Measurements from ENCODE around the gene ZBTB20. TPM values are rescaled to one million over a fixed set of nuclear protein-coding genes. Genes with fewer than 3 reads are reported as not detected.

ZBTB20 gene
- total RNA-seq, 2 experiments from 2014 or later = 5.1 to 5.3 TPM

GRCh38 chr3:115139072-115139471, 8.0 kb downstream of the ZBTB20 start:
- TF ChIP-seq, protein P1, sequence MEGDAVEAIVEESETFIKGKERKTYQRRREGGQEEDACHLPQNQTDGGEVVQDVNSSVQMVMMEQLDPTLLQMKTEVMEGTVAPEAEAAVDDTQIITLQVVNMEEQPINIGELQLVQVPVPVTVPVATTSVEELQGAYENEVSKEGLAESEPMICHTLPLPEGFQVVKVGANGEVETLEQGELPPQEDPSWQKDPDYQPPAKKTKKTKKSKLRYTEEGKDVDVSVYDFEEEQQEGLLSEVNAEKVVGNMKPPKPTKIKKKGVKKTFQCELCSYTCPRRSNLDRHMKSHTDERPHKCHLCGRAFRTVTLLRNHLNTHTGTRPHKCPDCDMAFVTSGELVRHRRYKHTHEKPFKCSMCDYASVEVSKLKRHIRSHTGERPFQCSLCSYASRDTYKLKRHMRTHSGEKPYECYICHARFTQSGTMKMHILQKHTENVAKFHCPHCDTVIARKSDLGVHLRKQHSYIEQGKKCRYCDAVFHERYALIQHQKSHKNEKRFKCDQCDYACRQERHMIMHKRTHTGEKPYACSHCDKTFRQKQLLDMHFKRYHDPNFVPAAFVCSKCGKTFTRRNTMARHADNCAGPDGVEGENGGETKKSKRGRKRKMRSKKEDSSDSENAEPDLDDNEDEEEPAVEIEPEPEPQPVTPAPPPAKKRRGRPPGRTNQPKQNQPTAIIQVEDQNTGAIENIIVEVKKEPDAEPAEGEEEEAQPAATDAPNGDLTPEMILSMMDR (IDR thresholded peaks at IDR 0.05) = no peak
- Mint-ChIP-seq H3K27ac (no peak overlapping the region), H3K9me3 (no peaks in the 10 kb centered on the region), H3K36me3 (ENCODE audit: low read depth) (peaks cover 3% of the 10 kb centered on the region), H3K27me3 (no peaks in the 10 kb centered on the region), H3K4me1 (ENCODE audit: low read depth) (peaks cover 33% of the 10 kb centered on the region), H3K4me3 (no peak overlapping the region)
- ATAC-seq (peak; percentile 56), DNase-seq (no peak)
- ChIA-PET CTCF (interaction anchor here (0.8 kb wide), 1 partner anchor 47 kb away, joined by 3 read pairs; no protein-coding TSS in a partner anchor), POLR2A (no interaction called here)
- intact Hi-C loops (cut with micrococcal nuclease) = no loop called here

DNA sequence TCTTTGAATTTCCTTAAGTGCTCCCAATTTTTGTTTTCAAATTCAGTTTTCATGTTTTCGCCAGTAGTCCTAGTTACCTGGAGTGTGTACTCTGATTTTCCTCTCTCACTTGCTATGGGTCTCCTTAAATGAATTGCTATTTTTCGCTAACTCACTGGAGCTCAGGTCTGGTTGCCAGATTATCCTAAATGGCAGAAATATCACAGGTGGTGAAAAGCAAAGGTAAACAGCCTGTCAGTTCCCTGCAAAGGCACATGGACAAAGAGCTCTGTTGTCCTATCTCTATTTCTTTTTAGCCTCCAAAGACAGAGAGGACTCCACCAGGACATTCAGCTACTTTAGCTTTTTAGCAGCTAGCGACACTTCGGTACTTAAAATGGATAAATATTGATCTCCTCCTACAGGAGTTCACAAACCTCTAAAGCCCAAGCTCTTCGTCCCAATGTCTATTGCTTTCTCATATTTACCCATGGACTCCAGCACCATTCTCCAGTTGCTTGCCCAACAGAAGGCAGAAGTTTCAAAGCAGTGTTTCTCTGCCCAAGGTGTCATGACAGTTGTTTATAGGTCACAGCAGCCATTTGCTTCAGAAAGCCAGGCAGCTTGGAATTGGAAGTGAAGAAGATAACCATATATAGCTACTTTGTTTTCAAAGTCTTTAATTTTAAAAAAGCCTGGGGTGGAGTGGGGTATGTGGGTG, 12.3 kb downstream of the ZBTB20 start:
- Mint-ChIP-seq H3K36me3 (ENCODE audit: low read depth) (no peaks in the 10 kb centered on the region), H3K27me3 (no peaks in the 10 kb centered on the region), H3K27ac (no peak overlapping the region), H3K4me1 (ENCODE audit: low read depth) (peaks cover 11% of the 10 kb centered on the region), H3K4me3 (no peak overlapping the region), H3K9me3 (no peaks in the 10 kb centered on the region)
- intact Hi-C loops (cut with micrococcal nuclease) = no loop called here
- ChIA-PET CTCF (interaction anchor here (1.1 to 1.5 kb wide), 3 partner anchors 12 to 29 kb away, joined by 3 to 4 read pairs (median 3); no protein-coding TSS in a partner anchor), POLR2A (interaction anchor here (1.1 kb wide), 1 partner anchor 12 kb away, joined by 5 read pairs; no protein-coding TSS in a partner anchor)
- ATAC-seq (no peak), DNase-seq (no peak)
- TF ChIP-seq, protein P1 (IDR thresholded peaks at IDR 0.05) = no peak

DNA sequence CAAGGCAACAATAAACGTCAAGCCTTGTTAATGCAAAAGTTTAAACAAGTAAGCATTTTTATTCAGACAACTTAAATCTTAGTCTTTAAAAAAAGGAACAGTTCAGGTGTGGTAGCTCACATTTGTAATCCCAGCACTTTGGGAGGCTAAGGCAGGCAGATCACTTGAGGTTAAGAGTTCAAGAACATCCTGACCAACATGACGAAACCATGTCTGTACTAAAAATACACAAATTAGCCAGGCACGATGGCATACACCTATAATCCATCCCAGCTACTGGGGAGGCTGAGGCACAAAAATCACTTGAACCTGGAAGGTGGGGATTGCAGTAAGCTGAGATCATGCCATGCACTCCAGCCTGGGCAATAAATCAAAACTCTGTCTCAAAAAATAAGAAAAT, 19.9 kb downstream of the ZBTB20 start:
- Mint-ChIP-seq H3K27ac (no peak overlapping the region), H3K27me3 (no peaks in the 10 kb centered on the region), H3K9me3 (no peaks in the 10 kb centered on the region), H3K4me1 (ENCODE audit: low read depth) (peaks cover 7% of the 10 kb centered on the region), H3K4me3 (no peak overlapping the region), H3K36me3 (ENCODE audit: low read depth) (no peaks in the 10 kb centered on the region)
- POLR2A ChIA-PET = no interaction called here
- TF ChIP-seq, protein P1 (IDR thresholded peaks at IDR 0.05) = no peak
- CTCF ChIA-PET = no interaction called here
- ATAC-seq (no peak), DNase-seq (no peak)
- intact Hi-C loops (cut with micrococcal nuclease) = no loop called here

DNA sequence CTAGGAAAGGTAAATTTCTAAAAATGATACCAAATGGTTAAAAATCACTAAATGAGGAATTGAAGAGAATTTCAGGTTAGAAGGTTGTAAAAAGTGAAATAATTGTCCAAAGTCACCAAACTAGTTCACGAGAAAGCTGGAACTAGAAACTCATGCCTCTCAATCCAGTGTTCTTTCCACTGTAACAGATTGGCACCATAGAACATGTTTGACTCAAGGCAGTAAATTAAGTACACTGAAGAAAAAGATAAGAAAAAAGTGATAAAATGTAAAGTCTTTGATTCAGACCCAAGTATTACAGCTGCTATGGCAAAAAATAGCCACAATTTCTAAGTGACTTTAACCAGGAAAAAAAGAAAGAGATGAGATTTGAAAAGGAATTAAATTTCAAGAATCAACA, 26.5 kb downstream of the ZBTB20 start:
- ChIA-PET CTCF (interaction anchor here (1.4 kb wide), 1 partner anchor 9 kb away, joined by 3 read pairs; no protein-coding TSS in a partner anchor), POLR2A (interaction anchor here (0.6 kb wide), 1 partner anchor 926 kb away, joined by 4 read pairs; no protein-coding TSS in a partner anchor)
- intact Hi-C loops (cut with micrococcal nuclease) = no loop called here
- no peaks in the 10 kb centered on the region for H3K9me3 Mint-ChIP-seq
- TF ChIP-seq, protein P1 (IDR thresholded peaks at IDR 0.05) = no peak
- H3K27me3 Mint-ChIP-seq = no peaks in the 10 kb centered on the region
- no peak overlapping the region for H3K4me3 Mint-ChIP-seq
- peak overlapping the region; percentile 45 for H3K27ac Mint-ChIP-seq
- no peak for DNase-seq
- peaks cover 15% of the 10 kb centered on the region for H3K4me1 Mint-ChIP-seq (ENCODE audit: low read depth)
- peaks cover 3% of the 10 kb centered on the region for H3K36me3 Mint-ChIP-seq (ENCODE audit: low read depth)
- ATAC-seq = no peak

DNA sequence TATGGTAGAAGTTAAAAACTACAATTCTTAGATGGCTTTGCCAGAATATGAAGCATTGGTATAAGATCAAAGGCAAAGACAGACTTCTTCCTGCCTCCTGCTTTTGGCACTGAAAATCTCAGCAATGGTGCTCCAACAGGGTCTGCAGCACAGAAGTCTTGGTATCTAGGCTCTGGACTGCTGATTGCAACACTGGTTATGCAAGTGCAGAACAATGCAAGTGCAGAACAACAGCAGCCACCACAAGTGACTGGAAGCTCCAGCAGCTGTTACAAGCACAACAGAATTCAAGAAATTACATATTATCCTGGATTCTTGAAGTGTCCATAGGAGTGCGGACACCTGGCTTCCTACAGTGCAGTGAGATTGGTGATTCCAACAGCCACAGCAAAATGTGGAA, 33.7 kb downstream of the ZBTB20 start:
- no peaks in the 10 kb centered on the region for H3K9me3 Mint-ChIP-seq
- TF ChIP-seq, protein P1 (IDR thresholded peaks at IDR 0.05) = no peak
- intact Hi-C loops (cut with micrococcal nuclease) = no loop called here
- no peaks in the 10 kb centered on the region for H3K27me3 Mint-ChIP-seq
- ChIA-PET CTCF (no interaction called here), POLR2A (interaction anchor here (0.6 kb wide), 1 partner anchor 107 kb away, joined by 3 read pairs; no protein-coding TSS in a partner anchor)
- no peak for ATAC-seq
- H3K27ac Mint-ChIP-seq = no peak overlapping the region
- no peak for DNase-seq
- H3K36me3 Mint-ChIP-seq (ENCODE audit: low read depth) = peaks cover 3% of the 10 kb centered on the region
- H3K4me1 Mint-ChIP-seq (ENCODE audit: low read depth) = peaks cover 5% of the 10 kb centered on the region
- H3K4me3 Mint-ChIP-seq = no peak overlapping the region

Measured in activated CD8-positive, alpha-beta T cell treated with anti-CD3 and anti-CD28 coated beads for 36 hours (primary cell).